IMR-90 (cell line): ENCODE measurements around the gene ANKS3. TPM values are rescaled to one million over a fixed set of nuclear protein-coding genes. Genes with fewer than 3 reads are reported as not detected.

ENCODE experiments used
- RAD21 ChIP-seq: IDR thresholded peaks from 2 replicates; pipeline ENCODE4 v1.6.1; 2012; ENCODE audit warnings: low read length, improper control_type of control experiment
- microRNA-seq, 2 experiments: library from miRNA; stranded (forward) in 1 of 2; unstranded in 1 of 2; fragments of 10-50 nt in 1 of 2; fragments of <30 nt in 1 of 2; gene quantifications in 1 of 2; microRNA quantifications in 1 of 2; one replicate each; pipeline versions ENCODE3 to v1.1.0; 2013 to 2020; ENCODE audit not compliant: insufficient read depth in 1 of 2, insufficient read length in 1 of 2, unreplicated experiment in 1 of 2
- polyA plus RNA-seq, 3 experiments: library from polyadenylated mRNA; depleted of rRNA; stranded (reverse); fragments of >200 nt; gene quantifications; 2 replicates each; pipeline ENCODE4 v1.2.3, GENCODE V29; 2012; ENCODE audit warnings: low replicate concordance in 1 of 3
- small RNA-seq, 5 experiments: library from RNA; depleted of rRNA; stranded (forward); fragments of <200 nt; gene quantifications; one replicate each; pipeline ENCODE3, GENCODE V24; 2012
- total RNA-seq: library from RNA; depleted of rRNA; stranded (reverse); fragments of >200 nt; gene quantifications from 2 replicates; pipeline ENCODE4 v1.2.3, GENCODE V29; 2012; rRNA removed

The ANKS3 gene
- total and polyA plus RNA-seq, 2 of the 4 experiments (the other 2 are of a cell fraction): 24.4 to 25.0 TPM

DNA sequence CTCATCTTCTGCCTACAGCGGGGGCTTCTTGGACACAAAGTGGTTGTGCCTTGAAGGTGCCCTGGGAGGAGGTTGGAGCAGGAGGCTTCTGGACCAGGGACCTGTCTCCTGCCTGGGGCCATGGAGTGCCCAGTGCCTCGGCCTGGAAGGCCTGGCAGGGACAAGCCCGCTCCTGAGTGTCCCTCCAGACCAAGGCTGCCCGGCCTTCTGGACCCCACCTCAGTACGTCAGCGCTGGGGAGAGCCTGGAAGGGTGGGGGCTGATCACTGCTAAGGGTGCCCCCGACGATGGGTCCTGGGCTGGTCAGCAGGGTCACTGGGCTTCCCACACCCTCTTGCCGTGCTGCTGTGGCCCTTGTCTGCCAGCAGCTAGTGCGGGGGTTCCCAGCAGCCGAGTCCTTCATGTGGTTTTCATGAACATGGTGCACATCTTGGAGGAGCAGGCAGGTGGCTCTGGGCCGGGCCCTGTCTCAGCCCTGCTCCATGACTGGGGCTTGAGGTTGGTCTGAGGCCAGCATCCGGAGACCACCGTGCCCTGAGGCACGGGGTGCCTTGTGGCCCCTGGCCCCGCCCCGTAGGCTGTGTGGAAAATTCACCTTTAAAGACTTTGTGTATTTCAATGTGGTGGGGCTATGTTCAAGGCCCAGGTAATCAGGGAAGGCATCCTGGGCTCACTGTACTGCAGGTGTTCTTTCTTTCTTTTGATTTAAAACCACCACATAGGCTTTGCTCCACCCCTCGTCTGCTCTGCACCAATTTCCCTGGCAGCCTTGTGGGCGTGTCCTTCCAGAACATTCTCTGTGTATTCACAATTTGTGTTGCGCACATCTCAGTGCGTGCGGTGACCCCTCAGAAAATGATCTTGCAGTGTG, 87.1 kb downstream of the ANKS3 start (continued):
- TF ChIP-seq RAD21: no peak

Small RNAs within 50 kb of the gene (microRNA-seq; reads per million reads assigned to microRNA genes)
- 0 reads per million in 2 experiments for gene MIR6769A (ENCODE audit: insufficient read depth in 1 of 2, insufficient read length in 1 of 2, unreplicated experiment in 1 of 2)
- not detected for gene RF00017 (ENCODE audit: insufficient read depth, insufficient read length)

Small RNAs within 50 kb of the gene (small RNA-seq; reads per million reads assigned to genes)
- gene MIR6769A (0 to 0.76 (median 0) reads per million in 5 experiments), gene RF00017 (0 reads per million in 5 experiments)

Other genes starting within 250 kb of the ANKS3 start
- gene CDIP1, start 195.5 kb downstream of the ANKS3 start, total RNA-seq: 4.2 and 4.8 TPM in 2 replicates
- gene CDIP1, start 195.5 kb downstream of the ANKS3 start, polyA plus RNA-seq (2012; rRNA removed): 14.6 and 15.8 TPM in 2 replicates
- not detected in 2 replicates for gene C16orf96, start 177.9 kb downstream of the ANKS3 start, total RNA-seq
- not detected in 2 replicates for gene C16orf96, start 177.9 kb downstream of the ANKS3 start, polyA plus RNA-seq (2012; rRNA removed)
- 1.3 and 1.9 TPM in 2 replicates for gene UBALD1, start 119.4 kb downstream of the ANKS3 start, total RNA-seq
- gene UBALD1, start 119.4 kb downstream of the ANKS3 start, polyA plus RNA-seq (2012; rRNA removed): 14.5 and 20.5 TPM in 2 replicates
- gene MGRN1, start 109.4 kb downstream of the ANKS3 start, total RNA-seq: 11.7 and 13.9 TPM in 2 replicates
- 26.7 and 32.7 TPM in 2 replicates for gene MGRN1, start 109.4 kb downstream of the ANKS3 start, polyA plus RNA-seq (2012; rRNA removed)
- 22.9 and 28.3 TPM in 2 replicates for gene NUDT16L1, start 40.7 kb downstream of the ANKS3 start, total RNA-seq
- gene NUDT16L1, start 40.7 kb downstream of the ANKS3 start, polyA plus RNA-seq (2012; rRNA removed): 44.3 and 63.8 TPM in 2 replicates
- gene DNAAF8, start 266 bp upstream of the ANKS3 start, total RNA-seq: 0.54 and 0.56 TPM in 2 replicates
- 1.7 TPM in 2 replicates for gene DNAAF8, start 266 bp upstream of the ANKS3 start, polyA plus RNA-seq (2012; rRNA removed)
- 4.5 and 4.7 TPM in 2 replicates for gene ZNF500, start 32.9 kb upstream of the ANKS3 start, total RNA-seq
- gene ZNF500, start 32.9 kb upstream of the ANKS3 start, polyA plus RNA-seq (2012; rRNA removed): 5.9 and 7.3 TPM in 2 replicates
- gene SEPTIN12, start 54.1 kb upstream of the ANKS3 start, total RNA-seq: not detected in 2 replicates
- not detected in 2 replicates for gene SEPTIN12, start 54.1 kb upstream of the ANKS3 start, polyA plus RNA-seq (2012; rRNA removed)
- gene SMIM22, start 61.1 kb upstream of the ANKS3 start, total RNA-seq: not detected in 2 replicates
- gene SMIM22, start 61.1 kb upstream of the ANKS3 start, polyA plus RNA-seq (2012; rRNA removed): not detected in 2 replicates
- 13.6 and 14.2 TPM in 2 replicates for gene ROGDI, start 68.4 kb upstream of the ANKS3 start, total RNA-seq
- gene ROGDI, start 68.4 kb upstream of the ANKS3 start, polyA plus RNA-seq (2012; rRNA removed): 27.1 and 30.1 TPM in 2 replicates
- 26.0 and 27.8 TPM in 2 replicates for gene GLYR1, start 113.0 kb upstream of the ANKS3 start, total RNA-seq
- 53.2 and 54.2 TPM in 2 replicates for gene GLYR1, start 113.0 kb upstream of the ANKS3 start, polyA plus RNA-seq (2012; rRNA removed)
- gene UBN1, start 113.2 kb upstream of the ANKS3 start, total RNA-seq: 5.7 and 7.8 TPM in 2 replicates
- 12.9 and 16.3 TPM in 2 replicates for gene UBN1, start 113.2 kb upstream of the ANKS3 start, polyA plus RNA-seq (2012; rRNA removed)
- gene PPL, start 202.9 kb upstream of the ANKS3 start, total RNA-seq: 0.28 and 0.36 TPM in 2 replicates
- 0.19 and 0.34 TPM in 2 replicates for gene PPL, start 202.9 kb upstream of the ANKS3 start, polyA plus RNA-seq (2012; rRNA removed)
- gene SEC14L5, start 224.1 kb upstream of the ANKS3 start, total RNA-seq: not detected in 2 replicates
- 0.07 TPM in 1 of 2 replicates, not detected in the other for gene SEC14L5, start 224.1 kb upstream of the ANKS3 start, polyA plus RNA-seq (2012; rRNA removed)